C4-2B (cell line): Measurements from ENCODE around the gene MROH2B.

Experiments used
- CTCF ChIP-seq: fragments of 450-650 bp; conservative IDR thresholded peaks from 2 replicates; pipeline ENCODE4 v1.5.1; 2017; ENCODE audit warnings: mild to moderate bottlenecking
- ZFX ChIP-seq: fragments of 450-650 bp; IDR thresholded peaks from 2 replicates; pipeline ENCODE4 v1.6.1; 2017

GRCh38 chr5:40958811-40959210 lies 112.3 kb downstream of the MROH2B start:
- no peak for TF ChIP-seq CTCF
- TF ChIP-seq ZFX: no peak
